Activated CD4-positive, alpha-beta T cell treated with anti-CD3 and anti-CD28 coated beads for 36 hours (primary cell): ENCODE results near the gene GNPDA1. TPM values are rescaled to one million over a fixed set of nuclear protein-coding genes. Genes with fewer than 3 reads are reported as not detected.
"Not testable (repeated sequence)": the region's sequence is repeated elsewhere in the genome, so short reads cannot be mapped to it uniquely, and the experiment has no call there.

Experiments
- ATAC-seq: fragments of 200-7000 bp; cut with Tn5 transposase; one replicate; pipeline ENCODE4 v1.10.0; 2021; ENCODE audit warnings: mild to moderate bottlenecking, moderate library complexity
- CTCF ChIA-PET: fragments of 350-600 bp; sonication (Branson Sonifier 250); formaldehyde crosslinking; loops from one replicate; lab custom pipeline; 2021; ENCODE audit warnings: antibody characterized with exemption; lab: Charles Lee
- POLR2A ChIA-PET: fragments of 350-600 bp; sonication (Branson Sonifier 250); formaldehyde crosslinking; loops from one replicate; lab custom pipeline; 2021; ENCODE audit warnings: antibody characterized with exemption, inconsistent platforms; lab: Charles Lee
- DNase-seq: peaks from one replicate; pipeline ENCODE4 v3.0.0-alpha.2; 2020
- H3K27ac Mint-ChIP-seq: one replicate; pipeline ENCODE4 v1.8.0; 2021; ENCODE audit warnings: mixed read lengths
- H3K27me3 Mint-ChIP-seq: one replicate; pipeline ENCODE4 v1.8.0; 2021; ENCODE audit warnings: mixed read lengths
- H3K36me3 Mint-ChIP-seq: one replicate; pipeline ENCODE4 v1.8.0; 2021; ENCODE audit warnings: low read depth, mixed read lengths
- H3K4me1 Mint-ChIP-seq: one replicate; pipeline ENCODE4 v1.8.0; 2021; ENCODE audit warnings: mixed read lengths
- H3K4me3 Mint-ChIP-seq: one replicate; pipeline ENCODE4 v1.8.0; 2021; ENCODE audit warnings: mild to moderate bottlenecking, moderate library complexity, mixed read lengths
- H3K9me3 Mint-ChIP-seq: one replicate; pipeline ENCODE4 v1.8.0; 2021; ENCODE audit warnings: low read depth, mixed read lengths
- intact Hi-C, 2 experiments: fragments of 100-400 bp; cut with DNase I in 1 of 2; cut with micrococcal nuclease in 1 of 2; formaldehyde crosslinking; loops; one replicate each; pipeline versions ENCODE4 v1.14.2 to v1.15.1; 2022 to 2024; cut with DNase I, micrococcal nuclease
- total RNA-seq, 2 experiments: library from RNA; stranded (reverse); gene quantifications; one replicate each; pipeline ENCODE4 v1.2.3, GENCODE V29; 2021

GNPDA1 gene
- 10 to 100 TPM; 75.4 to 77.4 TPM for total RNA-seq

DNA sequence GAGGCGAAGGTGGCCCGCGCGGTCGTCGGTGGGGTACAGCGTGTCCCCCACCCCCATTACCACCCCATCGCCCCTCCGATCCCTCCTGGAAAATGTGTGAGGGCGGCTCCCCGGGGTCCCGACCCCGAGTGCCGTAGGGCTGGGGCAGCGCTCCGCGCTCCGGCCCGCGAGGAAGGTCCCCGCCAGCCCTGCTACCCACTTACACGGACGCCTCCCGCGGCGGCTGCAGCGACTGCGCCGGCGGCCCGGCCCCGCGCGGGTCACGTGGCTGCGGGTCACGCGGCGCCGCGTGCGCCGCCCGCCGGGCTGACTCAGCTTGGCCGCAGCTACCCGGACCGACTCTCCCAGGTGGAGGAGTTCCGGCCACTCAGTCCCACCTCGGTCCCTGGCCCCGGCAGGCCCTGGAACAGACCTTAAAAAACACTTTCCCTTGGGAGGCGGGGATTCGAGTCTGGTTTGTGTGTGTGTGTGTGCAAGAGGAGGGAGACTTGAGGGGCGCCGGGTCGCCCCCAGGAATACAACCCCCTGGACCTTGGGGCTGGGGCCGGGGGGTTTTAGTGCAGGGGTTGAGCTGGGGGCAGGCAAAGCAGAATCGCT is at the start of gene GNPDA1:
Gene GNPDA1, minus strand, starts transcription at position 236 of the 597 bp plus-strand sequence. CDS start 992 bp downstream, outside the sequence.
- intact Hi-C loops = loop anchor here (1.0 to 10.0 kb wide), 4 partner anchors 132 to 812 kb away; no protein-coding TSS in a partner anchor
- Mint-ChIP-seq H3K36me3 (peaks cover 31% of the 10 kb centered on the region), H3K4me3 (peak within 1 kb of the TSS; percentile 83), H3K4me1 (peaks cover 79% of the 10 kb centered on the region), H3K27me3 (no peaks in the 10 kb centered on the region), H3K9me3 (no peaks in the 10 kb centered on the region), H3K27ac (peak within 1 kb of the TSS; percentile 93)
- ChIA-PET CTCF (interaction anchor here (0.6 to 9.0 kb wide), 14 partner anchors 20 to 564 kb away, joined by 3 to 120 read pairs (median 8); partner anchors contain the start of genes NDFIP1 and RNF14), POLR2A (interaction anchor here (0.5 to 1.9 kb wide), 8 partner anchors 8 to 414 kb away, joined by 3 to 6 read pairs (median 4); no protein-coding TSS in a partner anchor)
- ATAC-seq = peak; percentile 16
- DNase-seq = peak; percentile 82

DNA sequence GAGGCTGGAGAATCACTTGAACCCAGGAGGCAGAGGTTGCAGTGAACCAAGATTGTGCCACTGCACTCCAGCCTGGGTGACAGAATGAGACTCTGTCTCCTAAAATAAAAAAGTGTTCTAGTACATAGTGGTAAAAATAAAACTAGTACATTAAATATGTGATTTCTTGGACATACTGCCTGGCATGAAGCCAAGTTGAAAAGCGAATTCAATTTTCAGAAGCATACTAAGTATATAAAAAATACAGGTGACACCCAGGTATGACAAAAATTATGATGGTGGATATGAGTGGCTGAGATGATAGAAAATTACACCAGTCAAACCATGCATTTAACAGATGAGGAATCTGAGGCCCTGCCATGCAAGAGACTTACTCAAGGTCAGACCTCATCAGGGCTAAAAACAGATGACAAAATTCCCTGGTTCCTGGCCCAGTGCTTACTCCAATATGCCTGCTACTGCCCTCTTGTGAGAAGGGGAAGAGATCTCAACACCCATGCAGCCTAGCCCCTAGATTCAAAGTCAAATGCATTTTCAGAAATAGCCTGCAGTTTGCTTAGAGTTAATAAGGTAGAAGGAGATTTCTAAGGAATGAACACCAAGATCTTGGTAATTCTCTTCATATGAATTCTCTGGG is 46.6 kb upstream of the GNPDA1 start:
- Mint-ChIP-seq H3K27me3 (no peaks in the 10 kb centered on the region), H3K4me3 (no peak overlapping the region), H3K27ac (no peak overlapping the region), H3K9me3 (no peaks in the 10 kb centered on the region), H3K36me3 (no peaks in the 10 kb centered on the region), H3K4me1 (peaks cover 22% of the 10 kb centered on the region)
- no peak for DNase-seq
- POLR2A ChIA-PET = no interaction called here
- CTCF ChIA-PET = no interaction called here
- ATAC-seq = no peak
- intact Hi-C loops = no loop called here

DNA sequence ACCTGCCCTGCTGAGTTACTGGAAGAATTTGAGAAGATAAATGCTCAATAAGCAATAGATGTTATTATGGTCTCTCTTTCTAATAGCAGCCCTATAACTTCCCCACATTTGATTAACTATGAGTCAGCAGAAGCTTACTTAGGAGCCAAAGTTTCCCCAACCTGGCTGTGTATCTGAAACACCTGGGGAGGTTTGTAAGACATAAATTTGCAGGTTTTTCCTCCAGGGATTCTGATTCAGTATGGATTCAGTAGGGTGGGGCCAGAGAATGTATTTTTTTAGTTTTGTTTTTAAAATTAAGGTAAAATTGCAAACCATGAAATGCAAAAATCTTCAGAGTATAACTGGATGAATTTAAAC is 44.9 kb upstream of the GNPDA1 start:
- intact Hi-C loops = no loop called here
- H3K36me3 Mint-ChIP-seq = no peaks in the 10 kb centered on the region
- H3K4me3 Mint-ChIP-seq = no peak overlapping the region
- H3K27me3 Mint-ChIP-seq = no peaks in the 10 kb centered on the region
- DNase-seq (no peak), ATAC-seq (no peak)
- peaks cover 28% of the 10 kb centered on the region for H3K4me1 Mint-ChIP-seq
- ChIA-PET POLR2A (no interaction called here), CTCF (no interaction called here)
- no peaks in the 10 kb centered on the region for H3K9me3 Mint-ChIP-seq
- H3K27ac Mint-ChIP-seq = no peak overlapping the region

DNA sequence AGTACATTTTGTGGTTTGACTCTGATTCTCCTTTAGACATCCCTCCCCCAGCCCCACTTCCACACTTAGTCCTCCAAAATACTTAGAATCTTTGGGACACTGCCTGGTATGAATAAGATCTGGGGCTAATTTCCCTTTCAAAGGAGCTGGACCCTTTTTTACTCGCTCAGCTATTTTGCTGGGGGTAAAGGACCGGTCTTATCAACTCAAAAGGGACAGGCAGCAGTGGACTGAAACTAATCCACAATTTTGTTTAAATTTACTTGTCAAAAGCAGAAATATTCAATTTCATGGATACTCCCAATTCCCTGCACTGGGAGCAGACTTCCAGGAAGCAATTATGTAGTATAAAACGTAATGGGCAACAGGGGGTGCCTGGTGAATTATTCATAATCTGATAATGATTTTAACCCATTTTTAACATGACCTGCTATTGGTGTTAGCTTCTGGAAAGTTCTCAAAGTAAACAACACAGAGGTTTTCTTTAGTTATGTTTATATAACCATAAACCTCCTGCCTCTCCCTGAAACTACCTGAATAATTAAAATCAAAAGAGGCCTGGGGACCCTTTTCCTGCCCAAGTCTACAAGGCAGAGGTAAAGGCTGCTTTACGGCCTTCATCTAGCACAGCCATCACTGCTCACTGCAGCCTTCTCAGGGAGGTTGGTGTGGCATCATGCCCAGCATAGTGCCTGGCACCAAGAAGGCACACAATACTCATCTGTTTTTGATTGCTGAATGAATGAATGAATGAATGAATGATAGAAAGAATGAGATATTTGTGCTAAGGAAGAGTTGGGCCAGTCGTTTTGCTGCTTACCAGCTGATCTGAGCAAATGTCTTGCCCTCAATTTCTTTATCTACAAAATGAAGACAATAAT is 44.2 kb upstream of the GNPDA1 start:
- H3K27ac Mint-ChIP-seq = no peak overlapping the region
- no peak overlapping the region for H3K4me3 Mint-ChIP-seq
- peaks cover 28% of the 10 kb centered on the region for H3K4me1 Mint-ChIP-seq
- DNase-seq (no peak), ATAC-seq (no peak)
- intact Hi-C loops = no loop called here
- H3K9me3 Mint-ChIP-seq = no peaks in the 10 kb centered on the region
- ChIA-PET POLR2A (no interaction called here), CTCF (interaction anchor here (0.6 kb wide), 1 partner anchor 383 kb away, joined by 5 read pairs; no protein-coding TSS in a partner anchor)
- H3K27me3 Mint-ChIP-seq = no peaks in the 10 kb centered on the region
- no peaks in the 10 kb centered on the region for H3K36me3 Mint-ChIP-seq

DNA sequence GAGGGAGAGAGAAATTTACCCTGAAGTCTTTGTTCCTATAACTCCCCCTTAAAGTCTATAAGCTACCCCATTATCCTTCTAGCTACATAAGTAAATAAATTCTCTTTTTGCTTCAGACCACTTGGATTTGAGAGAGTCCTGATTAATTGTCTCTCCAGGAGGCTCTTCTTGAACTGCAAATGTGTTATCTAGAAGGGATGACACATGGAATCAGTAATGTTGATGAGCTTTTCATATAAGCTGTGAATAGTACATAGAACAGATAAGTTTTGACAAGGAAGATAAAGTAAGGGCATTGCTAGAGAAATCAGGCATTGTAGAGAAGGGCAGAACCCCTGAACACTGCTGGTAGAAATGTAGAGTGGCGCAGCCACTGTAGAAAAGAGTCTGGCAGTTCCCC is 42.5 kb upstream of the GNPDA1 start:
- Mint-ChIP-seq H3K4me1 (peaks cover 28% of the 10 kb centered on the region), H3K9me3 (no peaks in the 10 kb centered on the region), H3K4me3 (no peak overlapping the region), H3K36me3 (no peaks in the 10 kb centered on the region), H3K27ac (no peak overlapping the region), H3K27me3 (no peaks in the 10 kb centered on the region)
- ATAC-seq = no peak
- ChIA-PET POLR2A (no interaction called here), CTCF (no interaction called here)
- intact Hi-C loops = no loop called here
- DNase-seq = no peak

DNA sequence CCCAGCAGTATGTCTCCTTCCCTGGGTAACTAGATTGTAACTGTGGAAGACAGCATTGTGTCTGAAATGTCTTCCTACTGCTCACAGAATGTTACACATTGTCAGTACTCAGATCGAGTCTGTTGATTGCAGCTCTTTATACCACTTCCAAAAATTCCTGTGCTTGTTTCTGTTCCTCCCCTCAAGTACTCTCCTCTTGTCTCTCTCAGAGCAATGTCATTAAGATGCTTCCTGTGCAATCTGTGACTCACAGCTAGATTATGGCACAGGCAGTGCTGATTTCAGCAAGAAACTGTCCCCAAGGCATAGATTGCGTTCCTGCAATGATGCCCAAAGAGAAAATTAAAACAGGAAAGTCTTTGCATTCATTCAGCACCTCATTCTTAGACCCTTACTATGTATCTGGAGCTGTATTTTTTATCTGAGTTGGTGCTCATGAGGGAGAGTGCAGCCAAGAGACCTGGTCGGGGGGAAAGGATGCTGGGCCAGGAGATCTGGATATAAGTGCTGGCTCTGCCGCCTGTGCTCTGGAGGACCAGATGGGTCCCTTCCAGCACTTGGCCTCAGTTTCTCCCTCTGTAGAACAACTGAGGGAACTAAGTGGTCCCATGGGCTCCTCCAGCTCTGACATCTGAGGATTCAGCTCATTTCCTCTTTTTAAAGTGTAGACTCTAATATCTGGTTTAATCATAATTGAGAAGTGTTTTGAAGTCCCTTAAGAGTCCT is 40.8 kb upstream of the GNPDA1 start:
- Mint-ChIP-seq H3K4me1 (peaks cover 28% of the 10 kb centered on the region), H3K4me3 (no peak overlapping the region), H3K27ac (peak overlapping the region; percentile 55), H3K27me3 (no peaks in the 10 kb centered on the region), H3K36me3 (no peaks in the 10 kb centered on the region), H3K9me3 (no peaks in the 10 kb centered on the region)
- ChIA-PET POLR2A (no interaction called here), CTCF (interaction anchor here (0.5 to 2.7 kb wide), 11 partner anchors 11 to 100 kb away, joined by 3 to 11 read pairs (median 3); no protein-coding TSS in a partner anchor)
- intact Hi-C loops = no loop called here
- DNase-seq (peak; percentile 19), ATAC-seq (peak; percentile 93)

DNA sequence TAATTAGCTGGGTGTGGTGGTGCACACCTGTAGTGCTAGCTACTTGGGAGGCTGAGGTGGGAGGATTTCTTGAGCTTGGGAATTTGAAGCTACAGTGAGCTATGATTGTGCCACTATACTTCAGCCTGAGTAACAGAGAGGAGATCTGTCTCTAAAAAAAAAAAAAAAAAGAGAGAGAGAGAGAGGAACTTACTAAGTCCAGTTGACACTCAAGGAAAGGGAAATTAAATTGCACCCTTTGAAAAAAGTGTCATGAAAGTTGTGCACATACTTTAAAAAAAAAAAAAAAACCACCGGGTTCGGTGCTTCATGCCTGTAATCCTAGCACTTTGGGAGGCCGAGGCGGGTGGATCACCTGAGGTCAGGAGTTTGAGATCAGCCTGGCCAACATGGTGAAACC is 39.2 kb upstream of the GNPDA1 start:
- H3K4me1 Mint-ChIP-seq = peaks cover 18% of the 10 kb centered on the region
- H3K27me3 Mint-ChIP-seq, intact Hi-C loops, DNase-seq, ATAC-seq, POLR2A ChIA-PET, H3K9me3 Mint-ChIP-seq, H3K36me3 Mint-ChIP-seq, H3K4me3 Mint-ChIP-seq, H3K27ac Mint-ChIP-seq: not testable (repeated sequence)
- CTCF ChIA-PET = interaction anchor here (2.7 kb wide), 1 partner anchor 12 kb away, joined by 11 read pairs; no protein-coding TSS in a partner anchor

DNA sequence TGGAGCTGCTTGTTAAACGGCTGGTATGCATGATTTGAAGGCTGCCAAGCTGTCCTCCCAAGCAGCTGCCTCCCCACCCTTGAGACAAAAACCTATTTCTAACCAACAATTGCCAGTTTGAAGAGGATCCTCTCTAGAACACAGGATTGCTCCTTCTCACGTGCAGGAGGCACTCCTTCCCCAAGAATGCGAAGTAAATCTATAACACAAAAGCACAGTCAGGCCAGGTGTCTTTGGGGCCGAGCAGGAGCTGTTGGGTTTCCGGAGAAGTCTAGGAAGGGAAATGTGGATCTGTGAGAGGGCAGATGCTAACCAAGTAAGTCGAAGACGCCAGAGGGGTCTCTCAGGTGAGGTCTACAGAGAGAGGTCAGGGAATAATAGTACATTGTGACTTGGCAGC is 35.4 kb upstream of the GNPDA1 start:
- no peaks in the 10 kb centered on the region for H3K9me3 Mint-ChIP-seq
- no peaks in the 10 kb centered on the region for H3K36me3 Mint-ChIP-seq
- DNase-seq = no peak
- ATAC-seq = no peak
- no peaks in the 10 kb centered on the region for H3K27me3 Mint-ChIP-seq
- intact Hi-C loops = no loop called here
- ChIA-PET POLR2A (no interaction called here), CTCF (interaction anchor here (0.6 to 1.0 kb wide), 3 partner anchors 62 to 158 kb away, joined by 3 to 4 read pairs (median 4); no protein-coding TSS in a partner anchor)
- H3K4me3 Mint-ChIP-seq = no peak overlapping the region
- no peak overlapping the region for H3K27ac Mint-ChIP-seq
- H3K4me1 Mint-ChIP-seq = peaks cover 5% of the 10 kb centered on the region

DNA sequence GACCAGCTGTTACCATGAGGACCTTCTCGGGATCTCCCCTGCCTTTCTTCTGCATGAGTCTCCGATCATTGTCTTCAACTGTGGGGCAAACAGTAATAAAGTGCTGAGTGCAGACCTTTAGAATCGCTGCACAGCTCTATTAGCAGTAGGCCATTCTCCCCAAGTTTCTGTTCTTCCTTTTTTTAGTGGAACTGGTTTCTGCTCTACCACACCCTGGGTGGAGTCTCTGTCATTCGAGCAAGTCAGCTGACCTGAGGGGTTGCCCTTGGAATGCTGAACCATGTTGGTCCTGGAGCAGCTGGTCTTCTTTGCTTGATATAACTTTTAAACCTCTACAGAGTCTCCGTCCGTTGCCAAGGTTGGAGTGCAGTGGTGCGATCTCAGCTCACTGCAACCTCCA is 33.4 kb upstream of the GNPDA1 start:
- DNase-seq = no peak
- no peaks in the 10 kb centered on the region for H3K36me3 Mint-ChIP-seq
- ChIA-PET CTCF (no interaction called here), POLR2A (no interaction called here)
- no peaks in the 10 kb centered on the region for H3K9me3 Mint-ChIP-seq
- intact Hi-C loops = no loop called here
- H3K27ac Mint-ChIP-seq = no peak overlapping the region
- no peaks in the 10 kb centered on the region for H3K4me1 Mint-ChIP-seq
- H3K4me3 Mint-ChIP-seq = no peak overlapping the region
- no peaks in the 10 kb centered on the region for H3K27me3 Mint-ChIP-seq
- no peak for ATAC-seq

DNA sequence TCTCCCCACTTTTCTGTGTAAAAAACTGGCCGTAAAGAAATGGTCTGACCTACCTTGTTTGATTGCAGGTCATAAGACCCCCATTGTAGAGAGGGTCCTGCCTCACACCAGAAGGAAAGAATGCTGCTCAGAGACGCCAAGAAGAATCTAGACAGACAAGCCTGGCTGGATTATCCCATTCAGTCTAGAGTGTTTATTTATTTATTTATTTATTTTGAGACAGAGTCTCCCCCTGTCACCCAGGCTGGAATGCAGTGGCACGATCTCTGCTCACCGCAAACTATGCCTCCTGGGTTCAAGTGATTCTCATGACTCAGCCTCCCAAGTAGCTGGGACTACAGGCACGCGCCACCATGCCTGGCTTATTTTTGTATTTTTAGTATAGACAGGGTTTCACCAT is 28.1 kb upstream of the GNPDA1 start:
- CTCF ChIA-PET, H3K4me3 Mint-ChIP-seq, H3K36me3 Mint-ChIP-seq, H3K4me1 Mint-ChIP-seq, H3K27ac Mint-ChIP-seq, H3K9me3 Mint-ChIP-seq, intact Hi-C loops, ATAC-seq, H3K27me3 Mint-ChIP-seq, DNase-seq: not testable (repeated sequence)
- POLR2A ChIA-PET = interaction anchor here (0.6 kb wide), 1 partner anchor 60 kb away, joined by 4 read pairs; no protein-coding TSS in a partner anchor

DNA sequence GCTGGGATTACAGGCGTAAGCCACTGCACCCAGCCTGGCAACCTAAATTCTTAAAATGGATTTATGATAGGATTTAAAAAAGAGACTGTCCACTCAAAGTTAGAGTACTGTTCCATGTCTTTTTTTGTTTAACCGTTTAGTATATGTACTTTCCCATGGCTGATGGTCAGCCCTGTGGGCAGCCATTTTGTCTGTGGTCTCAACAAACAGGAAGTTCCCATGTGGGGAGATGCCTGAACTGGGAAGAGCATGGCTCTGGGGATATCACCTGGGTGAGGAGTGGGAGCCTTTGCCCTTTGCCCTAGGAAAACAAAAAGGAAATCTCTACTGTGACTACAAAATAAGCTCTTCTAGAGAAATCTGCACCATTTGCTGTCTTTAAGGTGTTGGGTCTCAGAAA is 27.5 kb upstream of the GNPDA1 start:
- intact Hi-C loops = no loop called here
- H3K4me1 Mint-ChIP-seq = no peaks in the 10 kb centered on the region
- H3K36me3 Mint-ChIP-seq = no peaks in the 10 kb centered on the region
- POLR2A ChIA-PET = interaction anchor here (0.6 kb wide), 1 partner anchor 59 kb away, joined by 4 read pairs; no protein-coding TSS in a partner anchor
- H3K27ac Mint-ChIP-seq = no peak overlapping the region
- no peaks in the 10 kb centered on the region for H3K27me3 Mint-ChIP-seq
- no peaks in the 10 kb centered on the region for H3K9me3 Mint-ChIP-seq
- DNase-seq (no peak), ATAC-seq (no peak)
- no peak overlapping the region for H3K4me3 Mint-ChIP-seq
- CTCF ChIA-PET = no interaction called here
